WTC11 (cell line): ENCODE data around the gene SCYGR4. TPM values are rescaled to one million over a fixed set of nuclear protein-coding genes. Genes with fewer than 3 reads are reported as not detected.

Experiments
- ATAC-seq: fragments of 200-7000 bp; cut with Tn5 transposase; 2 replicates; pipeline ENCODE4 v1.10.0; 2021; ENCODE audit warnings: mild to moderate bottlenecking, moderate library complexity
- CTCF ChIA-PET: fragments of 300-600 bp; sonication (Branson Sonifier 250); formaldehyde crosslinking; loops from one replicate; lab custom pipeline; 2021; ENCODE audit warnings: antibody characterized with exemption; lab: Charles Lee
- POLR2A ChIA-PET: fragments of 350-600 bp; sonication (Branson Sonifier 250); formaldehyde crosslinking; loops from one replicate; lab custom pipeline; 2021; ENCODE audit warnings: antibody characterized with exemption; lab: Charles Lee
- DNase-seq: peaks from one replicate; pipeline ENCODE4 v3.0.0; 2021; ENCODE audit warnings: low spot score
- H3K27ac Mint-ChIP-seq: 2 replicates; pipeline ENCODE4 v1.8.0; 2021; ENCODE audit warnings: mixed read lengths
- H3K27me3 Mint-ChIP-seq: 2 replicates; pipeline ENCODE4 v1.8.0; 2021; ENCODE audit warnings: low read depth, mild to moderate bottlenecking, moderate library complexity, mixed read lengths
- H3K36me3 Mint-ChIP-seq: 2 replicates; pipeline ENCODE4 v1.8.0; 2021; ENCODE audit warnings: mixed read lengths
- H3K4me1 Mint-ChIP-seq: 2 replicates; pipeline ENCODE4 v1.8.0; 2022; ENCODE audit warnings: mixed read lengths
- H3K4me3 Mint-ChIP-seq: 2 replicates; pipeline ENCODE4 v1.8.0; 2021; ENCODE audit warnings: mild to moderate bottlenecking, moderate library complexity, mixed read lengths
- H3K9me3 Mint-ChIP-seq: 2 replicates; pipeline ENCODE4 v1.8.0; 2021; ENCODE audit warnings: mixed read lengths
- EMX1 ChIP-seq: fragments of 250-450 bp; sonication (Bioruptor Pico); IDR thresholded peaks from 2 replicates; pipeline ENCODE4 v1.8.0; 2021; ENCODE audit warnings: mild to moderate bottlenecking
- RORB ChIP-seq: fragments of 250-450 bp; sonication (Bioruptor Pico); IDR thresholded peaks from 2 replicates; pipeline ENCODE4 v1.9.0; 2021; ENCODE audit warnings: mild to moderate bottlenecking
- TEAD4 ChIP-seq: sonication (generic); formaldehyde crosslinking; IDR thresholded peaks from 2 replicates; pipeline ENCODE4 v1.8.0; 2022; ENCODE audit warnings: mild to moderate bottlenecking, missing genetic modification reagents
- ZNF317 ChIP-seq: sonication (generic); formaldehyde crosslinking; IDR thresholded peaks from 2 replicates; pipeline ENCODE4 v1.8.1; 2023; ENCODE audit warnings: low read depth, mild to moderate bottlenecking, moderate library complexity, missing genetic modification reagents, borderline replicate concordance
- total RNA-seq: library from RNA; stranded (reverse); gene quantifications from 3 replicates; pipeline ENCODE4 v1.2.3, GENCODE V29; 2021
- TF ChIP-seq, protein P1 (sequence below): sonication (generic); formaldehyde crosslinking; IDR thresholded peaks from 2 replicates; pipeline ENCODE4 v1.8.0; 2023; ENCODE audit warnings: missing genetic modification reagents, mild to moderate bottlenecking, borderline replicate concordance
- TF ChIP-seq, protein P2 (sequence below): sonication (generic); formaldehyde crosslinking; IDR thresholded peaks from 2 replicates; pipeline ENCODE4 v1.8.0; 2022; ENCODE audit warnings: mild to moderate bottlenecking, missing genetic modification reagents
- TF ChIP-seq, protein P3 (sequence below): sonication (generic); formaldehyde crosslinking; IDR thresholded peaks from 2 replicates; pipeline ENCODE4 v1.8.1; 2022; ENCODE audit warnings: missing genetic modification reagents, borderline replicate concordance
- TF ChIP-seq, protein P4 (sequence below): fragments of 250-450 bp; sonication (Bioruptor Pico); IDR thresholded peaks from 2 replicates; pipeline ENCODE4 v1.9.0; 2021; ENCODE audit warnings: mild to moderate bottlenecking
- TF ChIP-seq, protein P5 (sequence below): sonication (generic); formaldehyde crosslinking; IDR thresholded peaks from 2 replicates; pipeline ENCODE4 v1.8.0; 2022; ENCODE audit warnings: mild to moderate bottlenecking, missing genetic modification reagents
- TF ChIP-seq, protein P6 (sequence below): sonication (generic); formaldehyde crosslinking; IDR thresholded peaks from 2 replicates; pipeline ENCODE4 v1.8.0; 2022; ENCODE audit warnings: missing genetic modification reagents
- TF ChIP-seq, protein P7 (sequence below): sonication (generic); formaldehyde crosslinking; IDR thresholded peaks from 2 replicates; pipeline ENCODE4 v1.8.1; 2023; ENCODE audit warnings: mild to moderate bottlenecking, missing genetic modification reagents
- TF ChIP-seq, protein P8 (sequence below): sonication (generic); formaldehyde crosslinking; IDR thresholded peaks from 2 replicates; pipeline ENCODE4 v1.8.1; 2023; ENCODE audit warnings: mild to moderate bottlenecking, moderate library complexity, missing genetic modification reagents
- TF ChIP-seq, protein P9 (sequence below): sonication (generic); formaldehyde crosslinking; IDR thresholded peaks from 2 replicates; pipeline ENCODE4 v1.8.1; 2023; ENCODE audit warnings: mild to moderate bottlenecking, missing genetic modification reagents, moderate library complexity

Gene SCYGR4
- total RNA-seq, 1 experiment from 2014 or later = not detected

DNA sequence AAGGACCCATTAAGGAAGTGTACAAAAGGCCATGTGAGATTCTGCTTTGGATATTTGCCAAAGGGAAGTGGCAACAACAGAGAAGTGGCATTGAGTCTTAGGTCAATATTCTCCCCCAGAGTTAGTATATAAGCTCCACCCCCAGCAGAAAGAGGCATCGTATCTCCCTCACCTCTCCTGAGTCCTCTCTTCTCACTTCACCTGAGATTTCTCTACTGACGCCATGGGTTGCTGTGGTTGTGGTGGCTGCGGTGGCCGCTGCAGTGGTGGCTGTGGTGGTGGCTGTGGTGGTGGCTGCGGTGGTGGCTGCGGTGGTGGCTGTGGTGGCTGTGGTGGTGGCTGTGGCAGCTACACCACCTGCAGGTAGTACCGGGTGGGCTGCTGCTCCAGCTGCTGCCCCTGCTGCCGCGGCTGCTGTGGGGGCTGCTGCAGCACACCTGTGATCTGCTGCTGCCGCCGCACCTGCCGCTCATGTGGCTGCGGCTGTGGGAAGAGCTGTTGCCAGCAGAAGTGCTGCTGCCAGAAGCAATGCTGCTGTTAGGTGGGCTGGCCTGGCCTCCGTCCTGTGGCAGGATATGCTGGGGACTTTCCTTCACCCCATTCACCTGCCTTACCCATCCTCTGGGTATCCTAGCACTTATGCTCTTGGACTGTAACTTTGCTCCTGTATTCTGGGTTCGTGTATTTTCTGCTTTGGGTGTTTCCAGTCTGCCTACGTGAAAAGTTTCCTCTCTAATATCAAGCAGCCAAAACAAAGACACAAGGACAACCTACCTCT lies 8.5 kb upstream of the SCYGR4 start (continued):
- TF ChIP-seq, protein P1, sequence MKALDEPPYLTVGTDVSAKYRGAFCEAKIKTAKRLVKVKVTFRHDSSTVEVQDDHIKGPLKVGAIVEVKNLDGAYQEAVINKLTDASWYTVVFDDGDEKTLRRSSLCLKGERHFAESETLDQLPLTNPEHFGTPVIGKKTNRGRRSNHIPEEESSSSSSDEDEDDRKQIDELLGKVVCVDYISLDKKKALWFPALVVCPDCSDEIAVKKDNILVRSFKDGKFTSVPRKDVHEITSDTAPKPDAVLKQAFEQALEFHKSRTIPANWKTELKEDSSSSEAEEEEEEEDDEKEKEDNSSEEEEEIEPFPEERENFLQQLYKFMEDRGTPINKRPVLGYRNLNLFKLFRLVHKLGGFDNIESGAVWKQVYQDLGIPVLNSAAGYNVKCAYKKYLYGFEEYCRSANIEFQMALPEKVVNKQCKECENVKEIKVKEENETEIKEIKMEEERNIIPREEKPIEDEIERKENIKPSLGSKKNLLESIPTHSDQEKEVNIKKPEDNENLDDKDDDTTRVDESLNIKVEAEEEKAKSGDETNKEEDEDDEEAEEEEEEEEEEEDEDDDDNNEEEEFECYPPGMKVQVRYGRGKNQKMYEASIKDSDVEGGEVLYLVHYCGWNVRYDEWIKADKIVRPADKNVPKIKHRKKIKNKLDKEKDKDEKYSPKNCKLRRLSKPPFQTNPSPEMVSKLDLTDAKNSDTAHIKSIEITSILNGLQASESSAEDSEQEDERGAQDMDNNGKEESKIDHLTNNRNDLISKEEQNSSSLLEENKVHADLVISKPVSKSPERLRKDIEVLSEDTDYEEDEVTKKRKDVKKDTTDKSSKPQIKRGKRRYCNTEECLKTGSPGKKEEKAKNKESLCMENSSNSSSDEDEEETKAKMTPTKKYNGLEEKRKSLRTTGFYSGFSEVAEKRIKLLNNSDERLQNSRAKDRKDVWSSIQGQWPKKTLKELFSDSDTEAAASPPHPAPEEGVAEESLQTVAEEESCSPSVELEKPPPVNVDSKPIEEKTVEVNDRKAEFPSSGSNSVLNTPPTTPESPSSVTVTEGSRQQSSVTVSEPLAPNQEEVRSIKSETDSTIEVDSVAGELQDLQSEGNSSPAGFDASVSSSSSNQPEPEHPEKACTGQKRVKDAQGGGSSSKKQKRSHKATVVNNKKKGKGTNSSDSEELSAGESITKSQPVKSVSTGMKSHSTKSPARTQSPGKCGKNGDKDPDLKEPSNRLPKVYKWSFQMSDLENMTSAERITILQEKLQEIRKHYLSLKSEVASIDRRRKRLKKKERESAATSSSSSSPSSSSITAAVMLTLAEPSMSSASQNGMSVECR (CRISPR knock-in tag) = no peak

DNA sequence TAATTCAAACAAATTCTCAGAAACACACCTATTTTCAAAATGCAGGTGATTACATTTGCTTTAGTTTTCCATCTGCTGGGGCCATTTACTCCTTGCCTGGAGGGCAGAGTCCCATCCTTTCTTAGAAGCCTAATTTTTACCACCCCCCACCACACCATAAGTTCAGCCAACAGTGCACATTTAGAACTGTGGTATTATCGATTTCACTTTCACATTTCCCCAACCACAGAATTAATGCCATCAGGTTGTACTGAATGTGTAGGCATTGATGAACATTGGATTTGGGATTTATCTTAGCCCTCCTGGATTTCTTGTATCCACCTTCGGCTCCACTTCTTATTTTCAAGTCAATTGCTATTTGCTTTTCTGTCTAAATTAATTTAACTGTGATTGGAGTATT lies 7.2 kb upstream of the SCYGR4 start:
- POLR2A ChIA-PET = no interaction called here
- TF ChIP-seq, protein P2, sequence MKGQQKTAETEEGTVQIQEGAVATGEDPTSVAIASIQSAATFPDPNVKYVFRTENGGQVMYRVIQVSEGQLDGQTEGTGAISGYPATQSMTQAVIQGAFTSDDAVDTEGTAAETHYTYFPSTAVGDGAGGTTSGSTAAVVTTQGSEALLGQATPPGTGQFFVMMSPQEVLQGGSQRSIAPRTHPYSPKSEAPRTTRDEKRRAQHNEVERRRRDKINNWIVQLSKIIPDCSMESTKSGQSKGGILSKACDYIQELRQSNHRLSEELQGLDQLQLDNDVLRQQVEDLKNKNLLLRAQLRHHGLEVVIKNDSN (CRISPR knock-in tag) = no peak
- TF ChIP-seq EMX1 = no peak
- TF ChIP-seq, protein P3, sequence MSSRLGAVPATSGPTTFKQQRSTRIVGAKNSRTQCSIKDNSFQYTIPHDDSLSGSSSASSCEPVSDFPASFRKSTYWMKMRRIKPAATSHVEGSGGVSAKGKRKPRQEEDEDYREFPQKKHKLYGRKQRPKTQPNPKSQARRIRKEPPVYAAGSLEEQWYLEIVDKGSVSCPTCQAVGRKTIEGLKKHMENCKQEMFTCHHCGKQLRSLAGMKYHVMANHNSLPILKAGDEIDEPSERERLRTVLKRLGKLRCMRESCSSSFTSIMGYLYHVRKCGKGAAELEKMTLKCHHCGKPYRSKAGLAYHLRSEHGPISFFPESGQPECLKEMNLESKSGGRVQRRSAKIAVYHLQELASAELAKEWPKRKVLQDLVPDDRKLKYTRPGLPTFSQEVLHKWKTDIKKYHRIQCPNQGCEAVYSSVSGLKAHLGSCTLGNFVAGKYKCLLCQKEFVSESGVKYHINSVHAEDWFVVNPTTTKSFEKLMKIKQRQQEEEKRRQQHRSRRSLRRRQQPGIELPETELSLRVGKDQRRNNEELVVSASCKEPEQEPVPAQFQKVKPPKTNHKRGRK (CRISPR knock-in tag) = no peak
- TF ChIP-seq, protein P4, sequence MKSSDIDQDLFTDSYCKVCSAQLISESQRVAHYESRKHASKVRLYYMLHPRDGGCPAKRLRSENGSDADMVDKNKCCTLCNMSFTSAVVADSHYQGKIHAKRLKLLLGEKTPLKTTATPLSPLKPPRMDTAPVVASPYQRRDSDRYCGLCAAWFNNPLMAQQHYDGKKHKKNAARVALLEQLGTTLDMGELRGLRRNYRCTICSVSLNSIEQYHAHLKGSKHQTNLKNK (CRISPR knock-in tag) = no peak
- TF ChIP-seq, protein P5, sequence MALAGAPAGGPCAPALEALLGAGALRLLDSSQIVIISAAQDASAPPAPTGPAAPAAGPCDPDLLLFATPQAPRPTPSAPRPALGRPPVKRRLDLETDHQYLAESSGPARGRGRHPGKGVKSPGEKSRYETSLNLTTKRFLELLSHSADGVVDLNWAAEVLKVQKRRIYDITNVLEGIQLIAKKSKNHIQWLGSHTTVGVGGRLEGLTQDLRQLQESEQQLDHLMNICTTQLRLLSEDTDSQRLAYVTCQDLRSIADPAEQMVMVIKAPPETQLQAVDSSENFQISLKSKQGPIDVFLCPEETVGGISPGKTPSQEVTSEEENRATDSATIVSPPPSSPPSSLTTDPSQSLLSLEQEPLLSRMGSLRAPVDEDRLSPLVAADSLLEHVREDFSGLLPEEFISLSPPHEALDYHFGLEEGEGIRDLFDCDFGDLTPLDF = no peak
- TF ChIP-seq, protein P6, sequence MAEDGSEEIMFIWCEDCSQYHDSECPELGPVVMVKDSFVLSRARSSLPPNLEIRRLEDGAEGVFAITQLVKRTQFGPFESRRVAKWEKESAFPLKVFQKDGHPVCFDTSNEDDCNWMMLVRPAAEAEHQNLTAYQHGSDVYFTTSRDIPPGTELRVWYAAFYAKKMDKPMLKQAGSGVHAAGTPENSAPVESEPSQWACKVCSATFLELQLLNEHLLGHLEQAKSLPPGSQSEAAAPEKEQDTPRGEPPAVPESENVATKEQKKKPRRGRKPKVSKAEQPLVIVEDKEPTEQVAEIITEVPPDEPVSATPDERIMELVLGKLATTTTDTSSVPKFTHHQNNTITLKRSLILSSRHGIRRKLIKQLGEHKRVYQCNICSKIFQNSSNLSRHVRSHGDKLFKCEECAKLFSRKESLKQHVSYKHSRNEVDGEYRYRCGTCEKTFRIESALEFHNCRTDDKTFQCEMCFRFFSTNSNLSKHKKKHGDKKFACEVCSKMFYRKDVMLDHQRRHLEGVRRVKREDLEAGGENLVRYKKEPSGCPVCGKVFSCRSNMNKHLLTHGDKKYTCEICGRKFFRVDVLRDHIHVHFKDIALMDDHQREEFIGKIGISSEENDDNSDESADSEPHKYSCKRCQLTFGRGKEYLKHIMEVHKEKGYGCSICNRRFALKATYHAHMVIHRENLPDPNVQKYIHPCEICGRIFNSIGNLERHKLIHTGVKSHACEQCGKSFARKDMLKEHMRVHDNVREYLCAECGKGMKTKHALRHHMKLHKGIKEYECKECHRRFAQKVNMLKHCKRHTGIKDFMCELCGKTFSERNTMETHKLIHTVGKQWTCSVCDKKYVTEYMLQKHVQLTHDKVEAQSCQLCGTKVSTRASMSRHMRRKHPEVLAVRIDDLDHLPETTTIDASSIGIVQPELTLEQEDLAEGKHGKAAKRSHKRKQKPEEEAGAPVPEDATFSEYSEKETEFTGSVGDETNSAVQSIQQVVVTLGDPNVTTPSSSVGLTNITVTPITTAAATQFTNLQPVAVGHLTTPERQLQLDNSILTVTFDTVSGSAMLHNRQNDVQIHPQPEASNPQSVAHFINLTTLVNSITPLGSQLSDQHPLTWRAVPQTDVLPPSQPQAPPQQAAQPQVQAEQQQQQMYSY (CRISPR knock-in tag) = no peak
- no peak for TF ChIP-seq RORB (CRISPR knock-in tag)
- TF ChIP-seq, protein P7, sequence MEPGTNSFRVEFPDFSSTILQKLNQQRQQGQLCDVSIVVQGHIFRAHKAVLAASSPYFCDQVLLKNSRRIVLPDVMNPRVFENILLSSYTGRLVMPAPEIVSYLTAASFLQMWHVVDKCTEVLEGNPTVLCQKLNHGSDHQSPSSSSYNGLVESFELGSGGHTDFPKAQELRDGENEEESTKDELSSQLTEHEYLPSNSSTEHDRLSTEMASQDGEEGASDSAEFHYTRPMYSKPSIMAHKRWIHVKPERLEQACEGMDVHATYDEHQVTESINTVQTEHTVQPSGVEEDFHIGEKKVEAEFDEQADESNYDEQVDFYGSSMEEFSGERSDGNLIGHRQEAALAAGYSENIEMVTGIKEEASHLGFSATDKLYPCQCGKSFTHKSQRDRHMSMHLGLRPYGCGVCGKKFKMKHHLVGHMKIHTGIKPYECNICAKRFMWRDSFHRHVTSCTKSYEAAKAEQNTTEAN (CRISPR knock-in tag) = no peak
- TF ChIP-seq, protein P8, sequence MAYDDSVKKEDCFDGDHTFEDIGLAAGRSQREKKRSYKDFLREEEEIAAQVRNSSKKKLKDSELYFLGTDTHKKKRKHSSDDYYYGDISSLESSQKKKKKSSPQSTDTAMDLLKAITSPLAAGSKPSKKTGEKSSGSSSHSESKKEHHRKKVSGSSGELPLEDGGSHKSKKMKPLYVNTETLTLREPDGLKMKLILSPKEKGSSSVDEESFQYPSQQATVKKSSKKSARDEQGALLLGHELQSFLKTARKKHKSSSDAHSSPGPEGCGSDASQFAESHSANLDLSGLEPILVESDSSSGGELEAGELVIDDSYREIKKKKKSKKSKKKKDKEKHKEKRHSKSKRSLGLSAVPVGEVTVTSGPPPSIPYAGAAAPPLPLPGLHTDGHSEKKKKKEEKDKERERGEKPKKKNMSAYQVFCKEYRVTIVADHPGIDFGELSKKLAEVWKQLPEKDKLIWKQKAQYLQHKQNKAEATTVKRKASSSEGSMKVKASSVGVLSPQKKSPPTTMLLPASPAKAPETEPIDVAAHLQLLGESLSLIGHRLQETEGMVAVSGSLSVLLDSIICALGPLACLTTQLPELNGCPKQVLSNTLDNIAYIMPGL (CRISPR knock-in tag) = no peak
- no peak for TF ChIP-seq TEAD4 (CRISPR knock-in tag)
- TF ChIP-seq, protein P9, sequence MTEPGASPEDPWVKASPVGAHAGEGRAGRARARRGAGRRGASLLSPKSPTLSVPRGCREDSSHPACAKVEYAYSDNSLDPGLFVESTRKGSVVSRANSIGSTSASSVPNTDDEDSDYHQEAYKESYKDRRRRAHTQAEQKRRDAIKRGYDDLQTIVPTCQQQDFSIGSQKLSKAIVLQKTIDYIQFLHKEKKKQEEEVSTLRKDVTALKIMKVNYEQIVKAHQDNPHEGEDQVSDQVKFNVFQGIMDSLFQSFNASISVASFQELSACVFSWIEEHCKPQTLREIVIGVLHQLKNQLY (CRISPR knock-in tag) = no peak
- no peak for TF ChIP-seq ZNF317
- TF ChIP-seq, all 79 proteins: peak for 0
- Mint-ChIP-seq H3K4me3 (no peak overlapping the region), H3K27me3 (no peaks in the 10 kb centered on the region), H3K27ac (no peak overlapping the region), H3K9me3 (no peaks in the 10 kb centered on the region), H3K36me3 (no peaks in the 10 kb centered on the region), H3K4me1 (peaks cover 6% of the 10 kb centered on the region; the same call in 1 of the 2 replicates)
- DNase-seq (no peak), ATAC-seq (no peak)
- CTCF ChIA-PET = interaction anchor here (0.6 kb wide), 2 partner anchors 8 to 984 kb away, joined by 4 to 5 read pairs; no protein-coding TSS in a partner anchor
